Pons (tissue), 1 donor: ENCODE measurements around the gene TTBK2.

ENCODE experiments used
- DNase-seq: peaks from one replicate; pipeline ENCODE4 v3.0.0-alpha.2; 2016; ENCODE audit warnings: low spot score

The TTBK2 gene

DNA sequence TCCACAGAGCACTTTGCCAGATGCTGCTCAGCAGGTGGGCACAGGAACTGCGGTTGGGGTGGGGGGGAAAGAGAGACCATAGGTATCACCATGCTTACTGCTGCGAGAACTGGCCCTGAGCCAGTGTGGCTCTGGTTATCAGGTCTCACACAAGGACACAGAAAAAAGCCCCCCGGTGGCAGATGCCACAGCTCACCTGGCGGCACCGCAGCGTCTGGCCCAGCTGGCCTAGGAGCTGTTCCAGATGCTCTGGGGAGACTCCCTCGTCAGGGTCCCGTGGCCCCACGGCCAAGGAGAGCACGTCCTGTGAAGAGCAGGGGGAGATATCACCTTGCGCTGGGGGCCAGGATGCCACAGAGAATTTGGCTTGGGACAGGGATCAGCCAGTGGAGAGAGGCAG lies 194.5 kb downstream of the TTBK2 start:
- DNase-seq: no peak

DNA sequence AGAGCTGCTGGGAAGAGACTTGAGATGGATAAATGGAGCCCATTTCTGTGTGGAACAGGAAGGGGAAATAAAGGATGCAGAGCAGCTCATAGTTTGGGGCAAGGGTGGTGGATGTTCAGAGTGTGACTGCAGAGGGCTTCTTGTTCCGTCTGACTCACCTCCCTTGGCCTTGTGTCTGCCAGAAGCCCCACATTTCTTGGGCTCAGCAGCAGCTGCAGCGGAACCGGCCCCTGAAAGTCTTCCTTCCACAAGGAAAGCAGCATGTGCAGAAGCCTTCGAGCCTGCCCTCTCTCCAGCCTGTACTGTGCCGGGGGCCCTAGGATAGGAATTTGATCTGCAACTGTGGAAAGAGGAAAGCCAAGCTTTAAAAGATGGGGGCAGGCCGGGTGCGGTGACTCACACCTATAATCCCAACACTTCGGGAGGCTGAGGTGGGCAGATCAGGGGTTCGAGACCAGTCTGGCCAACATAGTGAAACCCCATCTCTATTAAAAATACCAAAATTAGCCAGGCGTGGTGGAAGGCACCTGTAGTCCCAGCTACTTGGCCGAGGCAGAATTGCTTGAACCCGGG lies 195.2 kb downstream of the TTBK2 start:
- no peak for DNase-seq

DNA sequence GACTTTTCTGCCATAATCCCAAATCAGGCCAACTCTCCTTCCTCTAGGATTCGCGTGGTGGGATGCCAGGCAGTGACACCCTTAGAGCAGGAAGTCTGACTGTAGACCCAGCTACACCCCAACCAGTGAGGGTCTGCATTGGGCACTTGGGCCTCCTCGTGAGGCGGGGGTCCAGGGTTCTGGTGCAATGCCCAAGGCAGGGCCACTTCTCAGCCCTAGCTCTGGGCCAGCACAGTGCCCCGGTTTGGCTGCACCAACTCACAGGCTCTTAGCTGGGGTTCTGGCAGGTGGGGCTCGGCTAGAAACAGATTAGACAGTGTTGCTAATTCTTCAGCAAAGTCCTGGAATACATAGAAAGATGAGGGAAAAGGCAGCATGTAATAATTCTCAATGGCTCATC lies 196.3 kb downstream of the TTBK2 start:
- DNase-seq: no peak

DNA sequence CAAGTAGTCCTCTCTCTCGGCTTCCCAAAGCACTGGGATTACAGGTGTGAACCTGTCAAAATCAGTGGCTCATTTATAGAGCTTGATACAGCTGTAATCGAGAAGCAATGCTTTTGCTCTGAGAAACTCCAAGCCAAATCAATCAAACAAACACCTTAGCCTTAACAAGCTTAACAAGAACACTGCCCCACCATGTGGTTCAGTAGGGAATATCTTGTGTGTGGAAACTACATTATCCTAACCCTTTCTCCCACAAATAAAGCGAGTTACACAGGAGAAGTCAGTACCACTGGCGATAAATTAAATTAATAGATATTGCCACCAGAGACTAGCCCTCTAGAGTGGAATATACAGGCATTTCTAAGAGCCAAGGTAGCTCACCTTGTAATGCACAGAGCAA lies 197.5 kb downstream of the TTBK2 start:
- no peak for DNase-seq

- no peak for DNase-seq
Measured at GRCh38 chr15:42721916-42722315, 198.7 kb downstream of the TTBK2 start.

DNA sequence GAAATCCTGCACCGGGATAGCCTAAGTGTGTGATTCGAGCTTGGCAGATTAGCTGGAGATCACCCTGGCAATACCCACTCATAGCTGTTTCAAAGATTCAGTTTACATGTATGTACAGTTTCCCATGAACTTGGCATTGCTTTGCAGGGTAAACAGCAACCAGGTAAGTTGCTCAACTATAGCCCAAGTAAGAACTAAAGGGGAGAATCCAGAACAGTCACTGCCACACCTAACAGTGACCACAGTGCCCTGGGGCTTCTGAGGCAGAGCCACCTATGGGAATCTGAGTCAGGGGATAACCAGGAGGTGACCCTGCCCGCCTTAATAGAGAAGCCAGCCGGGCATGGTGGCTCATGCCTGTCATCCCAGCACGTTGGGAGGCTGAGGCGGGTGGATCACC lies 199.6 kb downstream of the TTBK2 start:
- DNase-seq: no peak

GRCh38 chr15:42720071-42720470 lies 200.5 kb downstream of the TTBK2 start:
- DNase-seq: no peak

- no peak for DNase-seq
Measured at GRCh38 chr15:42719043-42719442, 201.5 kb downstream of the TTBK2 start.

DNA sequence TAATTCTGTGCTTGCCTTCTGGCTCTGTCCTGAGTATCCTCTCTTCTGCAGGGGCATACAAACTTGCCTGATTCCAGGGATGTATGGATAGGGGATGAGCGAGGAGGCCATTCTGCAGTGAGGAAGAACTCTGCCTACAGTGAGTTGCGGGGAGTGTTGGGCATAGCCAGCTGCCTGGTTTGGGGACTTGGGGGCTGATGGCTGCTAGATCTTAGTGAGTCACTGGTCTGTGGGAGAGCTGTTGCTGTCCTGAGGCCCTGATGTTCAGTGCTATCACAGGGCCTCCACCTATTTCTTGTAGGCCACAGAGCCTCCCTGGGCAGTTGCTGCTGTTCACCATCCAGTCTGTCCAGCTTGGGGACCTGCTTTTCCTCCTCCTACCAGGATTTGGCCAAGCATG lies 204.0 kb downstream of the TTBK2 start:
- no peak for DNase-seq

DNA sequence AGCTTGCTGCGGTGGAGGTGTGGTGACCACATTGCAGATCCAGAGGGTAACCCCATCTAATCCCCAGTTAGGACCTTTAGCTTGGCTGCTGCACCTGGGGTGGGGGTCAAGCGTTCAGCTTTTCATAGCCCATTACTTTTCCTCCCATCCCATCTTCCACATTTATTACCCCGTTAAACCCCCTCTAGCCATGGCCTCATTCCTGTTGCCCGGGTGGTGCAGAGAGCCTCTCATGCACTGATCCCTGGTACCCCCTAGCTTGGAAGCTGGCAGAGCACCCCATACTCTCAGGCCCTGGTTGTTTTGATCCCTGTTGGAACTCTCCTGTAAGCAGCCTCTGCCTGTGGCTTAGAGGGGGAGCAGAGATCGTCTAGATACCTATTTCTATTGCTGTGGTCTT lies 204.5 kb downstream of the TTBK2 start:
- no peak for DNase-seq

DNA sequence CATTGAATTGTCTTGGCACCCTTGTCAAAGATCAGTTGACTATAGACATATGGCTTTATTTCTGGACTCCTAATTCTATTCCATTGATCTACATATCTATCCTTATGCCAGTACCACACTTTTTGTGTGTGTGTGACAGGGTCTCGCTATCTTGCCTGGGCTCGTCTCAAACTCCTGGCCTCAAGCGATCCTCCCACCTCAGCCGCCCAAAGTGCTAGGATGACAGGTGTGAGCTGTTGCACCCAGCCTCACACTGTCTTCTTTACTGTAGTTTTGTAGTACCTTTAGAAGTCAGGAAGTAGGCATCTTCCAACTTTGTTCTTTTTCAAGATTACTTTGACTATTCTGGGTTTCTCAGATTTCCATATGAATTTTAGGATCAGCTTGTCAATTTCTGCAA lies 208.0 kb downstream of the TTBK2 start:
- DNase-seq: no peak

- DNase-seq: no peak
Measured at GRCh38 chr15:42711746-42712145, 208.8 kb downstream of the TTBK2 start.

DNA sequence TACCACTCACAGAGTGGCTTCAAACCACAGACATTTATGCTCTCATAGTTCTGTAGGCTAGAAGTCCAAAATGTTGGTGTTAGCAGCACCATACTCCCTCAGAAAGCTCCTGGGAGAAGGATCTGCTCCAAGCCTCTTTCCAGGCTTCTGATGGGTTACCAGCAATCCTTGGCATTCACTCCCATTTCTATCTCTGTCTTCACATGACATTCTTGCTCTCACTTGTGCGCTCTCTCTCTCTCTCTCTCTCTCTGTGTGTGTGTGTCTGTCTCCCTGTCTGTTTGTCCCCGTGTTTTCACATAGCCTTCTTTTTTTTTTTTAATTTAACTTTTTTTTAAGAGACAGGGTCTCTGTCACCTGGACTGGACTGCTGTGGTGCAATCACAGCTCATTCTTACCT lies 209.9 kb downstream of the TTBK2 start:
- no peak for DNase-seq

DNA sequence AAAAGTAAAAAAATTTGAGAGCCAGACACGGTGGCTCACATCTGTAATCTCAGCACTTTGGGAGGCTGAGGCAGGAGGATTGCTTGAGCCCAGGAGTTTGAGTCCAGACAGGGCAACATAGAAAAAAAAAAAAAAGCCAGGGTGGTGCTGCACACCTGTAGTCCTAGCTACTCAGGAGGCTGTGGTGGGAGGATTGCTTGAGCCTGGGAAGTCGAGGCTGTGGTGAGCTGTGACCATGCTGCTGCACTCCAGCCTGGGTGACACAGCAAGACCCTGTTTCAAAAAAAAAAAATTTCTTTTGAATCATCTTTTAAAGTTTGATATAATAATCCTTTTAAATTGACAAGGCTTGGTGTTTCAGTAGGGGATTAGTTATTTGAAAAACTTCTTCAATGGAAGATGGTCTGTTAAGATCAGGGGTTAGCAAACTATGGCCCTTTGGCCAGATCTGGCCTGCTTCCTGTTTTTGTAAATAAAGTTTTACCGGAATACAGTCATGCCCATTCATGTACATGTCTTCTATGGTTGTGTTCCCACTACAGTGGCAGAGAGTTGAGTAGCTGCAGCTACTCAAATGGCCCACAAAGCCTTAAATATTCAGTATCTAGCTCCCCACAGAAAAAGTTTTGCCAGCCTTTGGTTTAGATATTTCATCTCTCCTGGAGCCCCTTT lies 212.6 kb downstream of the TTBK2 start:
- no peak for DNase-seq

GRCh38 chr15:42707068-42707467 lies 213.5 kb downstream of the TTBK2 start:
- no peak for DNase-seq

DNA sequence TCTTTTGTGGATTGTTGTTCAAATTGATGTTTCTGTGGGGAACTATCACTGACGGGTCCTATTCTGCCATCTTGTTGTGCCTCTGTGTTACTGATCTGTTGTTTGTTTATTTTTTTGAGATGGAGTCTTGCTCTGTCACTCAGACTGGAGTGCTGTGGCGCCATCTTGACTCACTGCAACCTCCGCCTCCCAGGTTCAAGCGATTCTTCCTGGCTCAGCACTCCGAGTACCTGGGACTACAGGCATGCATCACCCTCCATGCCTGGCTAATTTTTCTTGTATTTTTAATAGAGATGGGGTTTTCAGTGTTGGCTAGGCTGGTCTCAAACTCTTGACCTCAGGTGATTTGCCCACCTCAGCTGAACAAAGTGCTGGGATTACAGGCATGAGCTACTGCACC lies 215.2 kb downstream of the TTBK2 start:
- no peak for DNase-seq

GRCh38 chr15:42704492-42704926 lies 216.1 kb downstream of the TTBK2 start:
- peak; percentile 76 for DNase-seq

GRCh38 chr15:42696626-42697025 lies 224.0 kb downstream of the TTBK2 start:
- no peak for DNase-seq

GRCh38 chr15:42695527-42696071 lies 225.0 kb downstream of the TTBK2 start:
- DNase-seq: no peak

GRCh38 chr15:42694398-42694797 lies 226.2 kb downstream of the TTBK2 start:
- no peak for DNase-seq

DNA sequence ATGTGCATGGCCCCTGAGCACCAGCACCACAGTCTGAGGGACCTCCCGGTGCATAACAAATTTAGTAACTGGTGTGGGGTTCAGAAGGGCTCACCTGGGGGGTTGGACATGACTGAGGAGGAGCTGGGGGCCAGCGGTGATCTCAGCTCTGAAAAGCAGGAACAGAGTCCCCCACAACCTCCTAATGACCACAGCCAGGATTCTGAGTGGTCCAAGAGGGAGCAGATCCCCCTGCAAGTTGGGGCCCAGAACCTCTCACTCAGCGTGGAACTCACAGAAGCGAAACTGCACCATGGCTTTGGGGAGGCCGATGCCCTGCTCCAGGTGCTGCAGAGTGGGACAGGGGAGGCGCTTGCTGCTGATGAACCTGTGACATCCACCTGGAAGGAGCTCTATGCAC lies 226.6 kb downstream of the TTBK2 start:
- no peak for DNase-seq

GRCh38 chr15:42693496-42693895 lies 227.1 kb downstream of the TTBK2 start:
- no peak for DNase-seq

DNA sequence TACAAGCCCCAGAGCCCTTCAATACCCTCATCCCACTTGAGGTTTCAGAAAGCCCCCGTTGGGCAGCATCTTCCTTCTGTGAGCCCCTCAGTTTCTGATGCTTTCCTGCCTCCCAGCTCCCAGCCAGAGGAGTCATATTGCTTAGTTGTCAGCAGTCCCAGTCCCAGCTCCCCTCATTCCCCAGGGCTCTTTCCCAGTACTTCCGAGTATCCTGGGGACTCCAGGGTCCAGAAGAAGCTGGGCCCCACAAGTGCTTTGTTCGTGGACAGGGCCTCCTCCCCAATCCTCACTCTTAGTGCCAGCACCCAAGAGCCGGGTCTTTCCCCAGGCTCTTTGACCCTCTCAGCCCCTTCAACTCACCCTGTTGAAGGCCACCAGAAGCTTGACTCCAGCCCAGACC lies 227.6 kb downstream of the TTBK2 start:
- no peak for DNase-seq

GRCh38 chr15:42692536-42692935 lies 228.0 kb downstream of the TTBK2 start:
- DNase-seq: no peak
